Adrenal gland (tissue), 12 donors: Measurements from ENCODE around the gene UAP1. TPM values are rescaled to one million over a fixed set of nuclear protein-coding genes. Genes with fewer than 3 reads are reported as not detected.

Experiments used
- DNase-seq, 7 donors: peaks; one replicate each; pipeline ENCODE4 v3.0.0-alpha.2; 2019 to 2020
- H3K27ac ChIP-seq, 5 donors: fragments of 200-600 bp; sonication (generic) in 4 of 5; 1 replicate in 3 of 5; 2 replicates in 2 of 5; pipeline versions ENCODE4 v1.5.1 to v1.8.0; 2016 to 2020; ENCODE audit warnings: mild to moderate bottlenecking in 1 of 5
- H3K27me3 ChIP-seq: fragments of 200-600 bp; 2 replicates; pipeline ENCODE4 v1.8.0; 2021
- H3K36me3 ChIP-seq, 2 donors: fragments of 200-600 bp; replicated peaks in 1 of 2; 1 replicate in 1 of 2; 2 replicates in 1 of 2; pipeline versions ENCODE4 v1.5.1 to v1.8.0; 2018 to 2022
- H3K4me1 ChIP-seq, 2 donors: fragments of 200-600 bp; replicated peaks in 1 of 2; 1 replicate in 1 of 2; 2 replicates in 1 of 2; pipeline versions ENCODE4 v1.5.1 to v1.8.0; 2018 to 2021
- H3K4me3 ChIP-seq, 4 donors: fragments of 200-600 bp; sonication (generic) in 3 of 4; one replicate each; pipeline ENCODE4 v1.5.1; 2016 to 2018
- H3K9me3 ChIP-seq, 3 donors: fragments of 200-600 bp; sonication (generic) in 1 of 3; replicated peaks in 1 of 3; 1 replicate in 2 of 3; 2 replicates in 1 of 3; pipeline versions ENCODE4 v1.5.1 to v1.8.0; 2016 to 2021
- POLR2A ChIP-seq, 2 donors: fragments of 450-650 bp; IDR thresholded peaks; one replicate each; pipeline ENCODE4 v1.6.1; 2017; ENCODE audit warnings: antibody characterized with exemption in 2 of 2, mild to moderate bottlenecking in 2 of 2, moderate library complexity in 1 of 2
- WGBS, 4 donors: extraction: QIAGEN DNeasy Blood & Tissue Kit in 2 of 4; methylation state at CpG; one replicate each; pipeline versions ENCODE4 v1.1.5 to v1.1.7; 2013 to 2017; 5-methylcytosine and 5-hydroxymethylcytosine counted together
- intact Hi-C, 2 donors: fragments of 100-400 bp; cut with DNase I; formaldehyde crosslinking; loops; one replicate each; pipeline versions ENCODE4 v1.14.1 to v1.15.0; 2022 to 2023
- polyA plus RNA-seq, 3 donors: library from polyadenylated mRNA; stranded (reverse); fragments of 200-250 nt in 2 of 3; fragments of 350-450 nt in 1 of 3; fragmentation: Illumina TruSeq in 1 of 3; extraction: RNeasy Lipid Tissue Mini Kit (QIAGEN cat#74804) in 1 of 3; gene quantifications; one replicate each; pipeline ENCODE4 v1.2.3, GENCODE V29; 2013 to 2014
- total RNA-seq, 9 donors: library from RNA; depleted of rRNA in 4 of 9; stranded (reverse); fragments of >200 nt in 4 of 9; fragments of 120-200 nt in 1 of 9; fragmentation: NEBNext Ultra II Directional in 1 of 9; extraction: Animal tissue kit (Norgen Biotek cat#: 25700) in 1 of 9; gene quantifications; one replicate each; pipeline versions ENCODE4 v1.1.0 to v1.2.4, GENCODE V29; 2013 to 2023
- TF ChIP-seq, protein P1 (sequence below), 6 experiments: fragments of 450-650 bp in 4 of 6; fragments of 200-600 bp in 2 of 6; sonication (generic) in 1 of 6; IDR thresholded peaks; 1 replicate in 5 of 6; 2 replicates in 1 of 6; pipeline versions ENCODE4 v1.5.1 to v1.8.0; 2016 to 2021; ENCODE audit warnings: antibody characterized with exemption in 6 of 6, mild to moderate bottlenecking in 2 of 6, moderate library complexity in 1 of 6
- donor health status: healthy with polysubstance abuse.
- donor health status: Bipolar disorder and iron deficiency.
- donor health status: DM: yes; HTN: yes; CAD: no.
- donor health status: DM: no; HTN: no; CAD: no.
- donor health status: DM: no; HTN: no; CAD: no.
- donor health status: DM: yes; HTN: yes; CAD: no.

Gene UAP1
- total and polyA plus RNA-seq, 12 donors, result 43.6 to 119 (median 73.3) TPM

GRCh38 chr1:162619076-162619475 is 57.6 kb downstream of the UAP1 start:
- Histone ChIP-seq H3K4me3 (no peak overlapping the region), H3K9me3 (peaks cover 0 to 5% (median 0%) of the 10 kb centered on the region in 3 donors), H3K36me3 (no peaks in the 10 kb centered on the region), H3K4me1 (no peaks in the 10 kb centered on the region), H3K27ac (no peak overlapping the region), H3K27me3 (no peaks in the 10 kb centered on the region)
- intact Hi-C loops, result loop anchor here in 1 of 2 donors (10.0 kb wide), 1 partner anchor 124 kb away; the partner anchor contains the start of gene UHMK1
- no peak for DNase-seq
- no peak for TF ChIP-seq POLR2A (IDR thresholded peaks at IDR 0.05)
- TF ChIP-seq, protein P1, sequence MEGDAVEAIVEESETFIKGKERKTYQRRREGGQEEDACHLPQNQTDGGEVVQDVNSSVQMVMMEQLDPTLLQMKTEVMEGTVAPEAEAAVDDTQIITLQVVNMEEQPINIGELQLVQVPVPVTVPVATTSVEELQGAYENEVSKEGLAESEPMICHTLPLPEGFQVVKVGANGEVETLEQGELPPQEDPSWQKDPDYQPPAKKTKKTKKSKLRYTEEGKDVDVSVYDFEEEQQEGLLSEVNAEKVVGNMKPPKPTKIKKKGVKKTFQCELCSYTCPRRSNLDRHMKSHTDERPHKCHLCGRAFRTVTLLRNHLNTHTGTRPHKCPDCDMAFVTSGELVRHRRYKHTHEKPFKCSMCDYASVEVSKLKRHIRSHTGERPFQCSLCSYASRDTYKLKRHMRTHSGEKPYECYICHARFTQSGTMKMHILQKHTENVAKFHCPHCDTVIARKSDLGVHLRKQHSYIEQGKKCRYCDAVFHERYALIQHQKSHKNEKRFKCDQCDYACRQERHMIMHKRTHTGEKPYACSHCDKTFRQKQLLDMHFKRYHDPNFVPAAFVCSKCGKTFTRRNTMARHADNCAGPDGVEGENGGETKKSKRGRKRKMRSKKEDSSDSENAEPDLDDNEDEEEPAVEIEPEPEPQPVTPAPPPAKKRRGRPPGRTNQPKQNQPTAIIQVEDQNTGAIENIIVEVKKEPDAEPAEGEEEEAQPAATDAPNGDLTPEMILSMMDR (IDR thresholded peaks at IDR 0.05), result no peak
- 92 to 94% (median 93%) methylated on average over 3 of the region's 3 CpGs for WGBS, 4 donors

DNA sequence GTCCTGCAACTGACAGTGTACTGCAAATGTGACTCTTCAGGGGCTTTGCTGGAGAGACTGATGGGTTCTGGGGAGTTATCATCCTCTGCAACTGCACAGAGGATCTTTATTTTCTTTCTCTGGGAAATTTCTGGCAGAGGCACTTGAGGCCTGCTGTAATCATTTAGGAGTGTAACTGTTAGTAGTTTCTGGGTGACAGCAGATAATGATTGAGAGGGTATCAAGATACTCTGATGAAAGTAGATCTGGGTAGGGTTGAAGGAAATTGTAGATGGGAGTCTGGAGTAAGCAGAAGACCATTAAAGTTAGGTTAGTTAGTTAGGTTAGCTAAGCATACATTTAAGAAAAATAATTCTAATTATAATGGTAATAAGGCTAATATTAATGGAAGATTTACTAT is 59.7 kb downstream of the UAP1 start:
- H3K4me3 ChIP-seq, result no peak overlapping the region
- peaks cover 0 to 5% (median 0%) of the 10 kb centered on the region in 3 donors for H3K9me3 ChIP-seq
- DNase-seq, result no peak
- H3K36me3 ChIP-seq, result no peaks in the 10 kb centered on the region
- intact Hi-C loops, result no loop called here
- H3K27me3 ChIP-seq, result no peaks in the 10 kb centered on the region
- H3K27ac ChIP-seq, result no peak overlapping the region
- peaks cover 0 to 7% of the 10 kb centered on the region in 2 donors for H3K4me1 ChIP-seq
- TF ChIP-seq, protein P1 (IDR thresholded peaks at IDR 0.05), result no peak
- no peak for TF ChIP-seq POLR2A (IDR thresholded peaks at IDR 0.05)

GRCh38 chr1:162625679-162626078 is 64.2 kb downstream of the UAP1 start:
- no peak for TF ChIP-seq POLR2A (IDR thresholded peaks at IDR 0.05)
- TF ChIP-seq, protein P1 (IDR thresholded peaks at IDR 0.05), result no peak
- no peak for DNase-seq
- Histone ChIP-seq H3K9me3 (no peaks in the 10 kb centered on the region), H3K36me3 (no peaks in the 10 kb centered on the region), H3K27me3 (no peaks in the 10 kb centered on the region), H3K27ac (no peak overlapping the region), H3K4me3 (no peak overlapping the region), H3K4me1 (peaks cover 7 to 28% of the 10 kb centered on the region in 2 donors)
- 78 to 87% (median 82%) methylated on average over 2 of the region's 2 CpGs for WGBS, 4 donors
- intact Hi-C loops, result no loop called here

GRCh38 chr1:162626094-162626493 is 64.6 kb downstream of the UAP1 start:
- Histone ChIP-seq H3K4me3 (peak overlapping the region in 1 of 4 donors; percentile 45), H3K27me3 (no peaks in the 10 kb centered on the region), H3K4me1 (peaks cover 11 to 30% of the 10 kb centered on the region in 2 donors), H3K9me3 (no peaks in the 10 kb centered on the region), H3K27ac (peak overlapping the region in 3 of 5 donors; percentile 53 to 67 (median 64)), H3K36me3 (no peaks in the 10 kb centered on the region)
- WGBS, 4 donors, result 23 to 34% (median 26%) methylated on average over 2 of the region's 2 CpGs
- no peak for DNase-seq
- intact Hi-C loops, result no loop called here
- TF ChIP-seq, protein P1 (IDR thresholded peaks at IDR 0.05), result no peak
- no peak for TF ChIP-seq POLR2A (IDR thresholded peaks at IDR 0.05)
